Stimulated activated CD4-positive, alpha-beta T cell treated with anti-CD3 and anti-CD28 coated beads, Interleukin-2, amount 100 ng/mL, for 4 hours (primary cell): ENCODE measurements around the gene PSD4.

Experiments
- DNase-seq: peaks from one replicate; pipeline ENCODE4 v3.0.0-alpha.2; 2020; ENCODE audit warnings: low read depth

The PSD4 gene

DNA sequence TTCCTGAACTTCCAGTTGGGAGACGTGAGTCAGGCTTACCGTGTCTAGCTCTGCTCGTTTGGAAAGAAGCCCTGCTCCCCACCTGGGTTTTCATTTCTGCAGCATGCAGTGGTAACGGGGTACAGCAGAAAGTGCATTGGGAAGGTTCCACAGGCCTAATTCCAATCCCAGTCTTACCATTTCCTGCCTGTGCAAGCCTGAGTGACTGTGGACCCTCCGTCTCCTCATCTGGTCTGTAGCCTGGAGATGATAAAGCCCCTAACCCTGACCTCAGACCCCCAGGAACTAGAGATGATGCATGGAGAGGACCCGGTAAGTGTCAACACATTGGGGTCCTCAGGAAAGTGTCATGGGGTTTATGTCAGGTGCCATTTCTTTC, 5.8 kb upstream of the PSD4 start:
- no peak for DNase-seq

DNA sequence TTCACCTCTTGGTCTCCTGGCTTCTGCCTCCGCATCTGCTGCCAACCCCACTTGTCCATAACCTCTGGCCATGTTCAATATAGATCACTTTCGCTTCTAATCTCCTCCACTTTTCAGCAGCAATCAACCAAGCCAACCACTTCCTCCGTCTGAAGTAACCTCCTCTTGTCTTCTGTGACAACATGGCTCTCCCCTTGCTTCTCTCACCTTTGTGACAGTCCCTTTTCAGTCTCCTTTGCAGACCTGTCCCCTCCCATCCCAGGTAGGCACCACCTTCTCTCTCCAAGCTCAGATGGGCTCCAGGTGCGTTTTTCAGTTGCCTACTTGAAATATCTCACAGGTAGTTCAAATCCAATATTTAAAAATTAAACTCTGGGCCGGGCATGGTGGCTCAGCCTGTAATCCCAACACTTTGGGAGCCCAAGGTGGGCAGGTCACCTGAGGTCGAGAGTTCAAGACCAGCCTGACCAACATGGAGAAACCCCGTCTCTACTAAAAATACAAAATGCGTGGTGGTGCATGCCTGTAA, 4.7 kb upstream of the PSD4 start:
- no peak for DNase-seq

GRCh38 chr2:113169586-113169985, 4.2 kb upstream of the PSD4 start:
- no peak for DNase-seq

GRCh38 chr2:113171334-113172075, 2.3 kb upstream of the PSD4 start:
- no peak for DNase-seq

DNA sequence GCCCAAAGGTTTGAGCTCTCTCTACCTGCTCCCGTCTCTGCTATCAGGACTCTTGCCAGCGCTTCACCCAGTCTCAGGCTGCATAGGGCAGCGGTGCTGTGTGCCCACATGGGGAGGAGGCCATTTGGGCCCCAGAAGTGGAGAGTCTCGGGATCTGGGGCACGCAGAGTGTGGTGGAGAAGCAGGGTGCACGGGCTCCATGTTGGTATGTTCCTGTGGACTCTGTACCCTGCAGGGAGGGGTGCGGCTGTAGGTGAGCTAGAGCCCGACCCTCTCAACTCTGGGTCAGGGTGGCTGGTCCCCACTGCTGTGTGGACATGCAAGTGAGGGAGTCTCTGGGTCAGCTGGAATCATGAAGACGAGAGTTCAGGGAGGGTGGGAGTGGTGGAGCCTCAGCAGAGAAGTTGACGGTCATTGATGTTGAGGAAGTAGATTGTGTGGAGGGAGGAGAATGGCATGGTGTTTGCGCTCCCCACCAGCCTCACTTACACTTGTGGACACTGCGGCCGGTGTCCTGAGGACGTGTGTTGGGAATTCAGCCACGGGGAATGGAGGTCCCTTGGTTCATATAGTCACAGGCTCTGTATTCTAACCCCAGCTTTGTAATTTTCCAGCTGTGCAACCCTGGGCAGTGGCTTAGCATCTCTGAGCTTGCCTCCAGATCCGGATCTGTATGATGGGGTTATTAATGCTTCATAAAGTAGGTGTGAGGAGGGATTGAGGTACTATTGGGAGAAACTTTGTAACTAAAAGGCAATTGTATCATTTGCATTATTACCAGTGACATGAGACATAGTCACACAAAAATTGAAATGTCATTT, 840 bp upstream of the PSD4 start:
- no peak for DNase-seq

- no peak for DNase-seq
Measured at GRCh38 chr2:113174376-113174750, 592 bp downstream of the PSD4 start.

DNA sequence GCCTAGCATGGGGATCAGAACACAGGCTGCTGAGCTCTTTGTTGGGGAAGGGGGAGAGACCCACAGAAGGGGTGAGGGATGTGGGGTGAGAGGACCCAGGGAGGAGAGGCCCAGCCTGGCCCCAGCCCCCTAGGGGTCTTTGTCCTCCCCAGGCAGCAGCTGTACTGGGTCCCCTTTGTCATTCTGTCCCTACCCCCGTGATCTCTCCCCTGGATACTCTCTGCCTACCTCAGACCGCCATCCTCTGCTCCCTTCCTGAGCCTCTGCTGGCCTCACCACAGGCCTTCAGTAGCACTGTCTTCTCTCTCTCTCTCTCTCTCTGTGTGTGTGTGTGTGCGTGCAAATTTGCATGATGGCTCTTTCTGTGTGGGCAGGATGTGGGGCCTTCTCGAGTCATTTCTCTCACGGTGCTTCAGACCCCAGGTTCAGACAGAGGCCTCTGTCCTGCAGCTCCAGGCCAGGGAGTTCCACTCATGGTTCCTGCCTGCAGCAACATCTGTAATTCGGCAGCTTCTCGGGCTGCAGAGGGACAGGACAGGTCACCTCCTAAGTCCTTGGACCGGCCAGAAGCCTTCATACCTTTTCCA, 1.4 kb downstream of the PSD4 start:
- no peak for DNase-seq

DNA sequence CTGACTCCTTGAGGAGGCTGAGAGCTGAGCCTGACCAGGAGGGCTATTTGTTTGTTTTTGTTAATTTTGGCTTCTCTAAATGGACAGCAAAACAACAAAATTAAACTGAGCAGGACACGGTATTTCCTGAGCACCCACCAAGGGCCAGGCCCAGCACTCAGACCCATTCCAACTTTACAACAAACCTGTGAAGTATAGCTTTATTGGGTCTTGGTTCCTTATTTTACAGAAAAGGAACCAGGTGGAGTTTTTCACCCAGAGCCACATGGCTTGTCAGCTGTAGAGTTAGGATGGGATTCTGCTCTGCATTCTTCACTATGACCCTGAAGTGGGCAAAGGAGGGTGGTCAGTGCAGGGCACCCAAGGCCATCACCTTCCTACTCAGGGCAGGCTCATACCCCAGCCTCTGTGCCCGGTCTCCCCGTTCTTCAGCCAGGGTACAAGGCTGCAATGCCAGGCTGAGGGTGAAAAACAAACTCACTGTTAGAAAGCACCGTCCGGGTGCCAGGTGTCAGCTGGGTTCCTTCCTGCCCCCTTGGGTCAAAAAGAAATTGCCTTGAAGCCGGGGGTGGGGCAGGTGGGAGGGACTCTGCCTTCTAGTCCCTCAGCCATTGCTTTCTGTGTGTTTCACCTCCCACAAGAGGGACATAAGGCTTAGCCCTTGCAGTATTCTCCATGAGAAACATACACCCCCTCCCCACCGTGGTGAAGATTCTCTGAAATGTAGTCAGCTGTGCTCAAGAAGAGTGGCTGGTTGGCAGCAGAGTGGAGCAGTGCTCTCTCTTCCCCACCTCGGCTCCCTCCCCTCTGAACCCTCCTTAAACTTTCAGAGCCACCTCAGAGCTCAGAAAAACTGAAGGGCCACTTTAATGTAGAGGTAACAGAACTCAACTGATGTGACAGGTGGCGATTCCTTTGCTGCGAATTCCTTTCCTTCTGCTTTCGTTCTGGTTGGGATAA, 2.2 kb downstream of the PSD4 start:
- no peak for DNase-seq

- no peak for DNase-seq
Measured at GRCh38 chr2:113176696-113177355, 3.1 kb downstream of the PSD4 start.

- no peak for DNase-seq
Measured at GRCh38 chr2:113178069-113178746, 4.4 kb downstream of the PSD4 start.

DNA sequence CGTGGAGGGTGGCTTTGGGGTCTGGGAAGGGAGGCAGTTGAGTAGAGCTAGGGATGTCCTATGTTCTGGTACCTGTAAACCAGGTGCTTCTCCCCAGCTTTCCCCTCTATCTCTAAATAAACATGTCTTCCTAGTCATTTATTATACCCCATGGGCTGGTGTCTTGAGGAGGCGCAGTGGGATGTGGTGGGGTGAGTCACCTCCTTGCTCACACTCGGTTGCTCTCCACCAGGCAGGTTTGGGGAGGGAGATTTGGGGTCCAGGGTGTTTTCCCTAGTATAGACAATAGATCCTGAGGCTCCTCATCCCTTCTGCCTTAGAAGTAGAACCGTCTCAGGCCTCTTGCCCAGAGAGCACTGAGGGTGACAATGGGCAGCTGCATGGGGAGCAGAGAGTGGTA, 5.1 kb downstream of the PSD4 start:
- no peak for DNase-seq

- no peak for DNase-seq
Measured at GRCh38 chr2:113179446-113180045, 5.8 kb downstream of the PSD4 start.

DNA sequence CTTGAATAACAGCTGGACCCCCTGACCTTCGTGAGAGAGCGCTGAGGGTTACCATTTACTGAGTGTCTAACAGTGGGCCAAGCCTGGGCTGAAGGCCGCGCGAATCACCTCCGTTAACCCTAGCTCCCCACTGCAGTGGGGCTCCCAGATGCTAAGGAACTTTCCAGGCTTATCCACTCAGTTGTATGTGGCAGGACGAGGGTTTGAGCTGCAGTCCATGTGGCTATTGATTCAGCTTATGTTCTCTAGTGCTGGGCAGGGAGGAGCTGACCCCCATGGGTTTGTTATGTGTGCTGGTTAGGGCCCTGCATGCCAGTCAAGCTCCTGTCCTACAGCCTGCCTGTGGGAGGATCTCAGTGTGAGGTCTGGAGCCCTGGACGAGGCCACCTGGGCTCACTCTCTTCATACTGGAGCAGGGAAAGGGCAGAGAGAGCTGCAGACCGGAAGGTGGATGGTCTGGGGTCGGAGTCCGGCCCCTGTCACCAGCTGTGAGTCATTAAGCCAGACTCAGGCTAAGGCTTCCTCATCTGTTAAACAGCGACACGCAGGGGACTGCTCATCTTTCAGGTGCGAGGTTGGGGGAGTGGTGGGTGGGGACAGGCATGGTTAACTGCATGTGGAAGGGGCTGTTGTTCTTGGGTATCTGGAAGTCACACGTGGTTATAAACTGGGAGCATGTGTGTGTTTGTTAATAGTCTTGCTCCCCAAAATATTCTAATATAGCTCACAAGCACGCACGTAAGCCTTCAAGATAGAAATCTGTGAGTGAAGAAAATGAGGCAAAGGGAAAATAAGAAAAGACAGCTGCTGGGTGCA, 6.6 kb downstream of the PSD4 start:
- no peak for DNase-seq

DNA sequence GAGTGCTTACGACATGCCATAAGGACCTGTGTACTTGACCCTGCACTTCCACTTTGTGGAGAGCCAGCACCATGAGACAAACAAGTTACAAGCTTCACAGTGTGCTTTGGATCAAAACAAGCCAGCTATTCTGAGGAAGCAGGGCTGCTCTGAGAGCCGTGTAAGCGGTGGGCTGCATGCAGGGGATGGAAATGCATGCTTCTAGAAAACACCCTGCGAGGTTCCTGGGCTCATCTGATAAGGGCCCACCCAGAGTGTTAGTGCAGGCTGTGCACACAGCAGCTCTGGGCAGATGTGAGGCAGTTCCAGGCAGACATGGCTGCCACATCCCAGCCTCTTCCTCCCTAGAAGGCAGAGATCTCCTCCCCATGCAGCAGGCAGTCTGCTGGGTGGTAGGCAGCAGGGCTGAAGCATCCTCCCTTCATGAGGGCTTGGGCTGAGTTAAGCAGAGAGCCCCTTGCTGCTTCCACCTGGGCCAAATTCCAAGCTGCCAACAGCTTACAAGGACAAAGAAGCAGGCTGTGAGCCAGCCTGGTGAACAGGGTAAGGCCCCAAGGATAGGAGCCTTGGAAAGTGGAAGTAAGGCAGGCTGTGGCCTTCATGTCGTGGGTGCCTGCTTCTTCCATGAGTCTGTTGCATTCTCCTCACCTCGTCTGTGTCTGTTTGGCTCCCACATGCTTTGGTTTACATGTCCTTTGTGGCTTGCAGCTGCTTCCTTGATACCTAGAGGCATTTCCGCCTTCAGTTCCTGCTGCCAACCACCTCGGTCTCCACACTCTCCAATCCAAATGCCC, 7.7 kb downstream of the PSD4 start:
- DNase-seq = no peak

DNA sequence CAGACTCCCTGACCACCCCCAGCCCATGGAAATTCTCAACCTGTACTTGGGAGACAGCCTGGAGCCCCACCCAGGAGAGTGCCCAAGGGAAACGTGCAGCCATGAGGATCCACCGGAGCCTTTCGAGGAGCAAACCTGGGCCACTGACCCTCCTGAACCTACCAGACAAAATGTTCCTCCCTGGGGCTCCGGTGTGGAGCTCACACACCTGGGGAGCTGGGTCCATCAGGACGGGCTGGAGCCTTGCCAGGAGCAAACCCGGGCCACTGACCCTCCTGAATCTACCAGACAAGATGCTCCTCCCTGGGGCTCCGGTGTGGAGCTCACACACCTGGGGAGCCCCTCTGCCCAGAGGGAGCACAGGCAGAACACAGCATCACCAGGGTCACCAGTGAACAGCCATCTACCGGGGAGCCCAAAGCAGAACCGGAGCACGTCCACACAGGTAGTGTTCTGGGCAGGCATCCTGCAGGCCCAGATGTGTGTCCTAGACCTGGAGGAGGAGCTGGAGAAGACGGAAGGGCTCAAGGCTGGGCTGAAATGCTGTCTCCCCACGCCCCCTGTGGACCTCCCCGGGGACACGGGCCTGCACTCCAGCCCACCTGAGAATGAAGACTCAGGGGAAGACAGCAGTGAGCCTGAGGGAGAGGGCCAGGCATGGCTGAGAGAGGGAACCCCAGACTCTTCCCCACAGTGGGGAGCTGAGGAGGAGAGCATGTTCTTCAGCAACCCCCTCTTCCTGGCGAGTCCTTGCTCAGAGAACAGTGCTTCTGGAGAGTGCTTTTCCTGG, 8.9 kb downstream of the PSD4 start:
- no peak for DNase-seq

DNA sequence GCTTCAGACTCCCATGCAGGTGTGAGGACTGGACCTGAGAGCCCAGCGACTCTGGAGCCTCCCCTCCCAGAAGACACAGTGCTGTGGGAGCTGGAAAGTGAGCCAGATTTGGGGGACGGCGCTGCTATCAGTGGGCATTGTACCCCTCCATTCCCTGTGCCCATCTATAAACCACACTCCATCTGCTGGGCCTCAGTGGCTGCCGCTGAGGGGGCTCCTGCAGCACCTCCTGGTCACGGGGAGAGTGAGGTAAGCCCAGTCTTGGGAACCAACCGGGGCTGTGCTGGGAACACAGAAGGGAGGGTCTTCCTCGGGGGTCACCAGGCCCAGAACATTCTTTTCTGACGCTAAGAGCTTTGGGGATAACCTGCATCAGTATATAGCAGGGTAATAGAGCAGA, 9.5 kb downstream of the PSD4 start:
- DNase-seq = no peak

DNA sequence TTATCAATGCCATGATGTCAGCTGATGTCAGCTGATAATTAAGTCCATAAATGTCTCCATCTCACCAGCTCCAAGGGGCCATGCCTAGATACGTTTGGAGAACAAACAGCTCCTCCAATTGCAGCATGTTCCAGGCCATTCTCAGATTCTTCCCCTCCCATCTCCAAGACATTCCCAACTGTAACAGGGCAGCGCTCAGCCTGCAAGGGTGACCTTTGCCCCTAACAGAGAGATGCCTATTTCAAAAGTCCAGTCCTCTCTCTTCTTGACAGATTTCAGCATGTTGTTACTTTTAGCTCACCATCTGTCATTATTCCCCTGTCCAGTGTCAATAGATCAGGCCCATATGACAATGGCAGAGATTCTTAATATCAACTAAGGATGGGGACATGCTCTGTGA, 9.9 kb downstream of the PSD4 start:
- DNase-seq = no peak
